DLD1 (cell line): ENCODE results near the gene APIP.

Experiments
- in situ Hi-C: cut with HindIII; loops from 2 replicates; pipeline ENCODE4 v1.10.0; 2017; ENCODE audit warnings: low sequenced_read_pairs

The APIP gene

GRCh38 chr11:34916015-34916842 lies at the start of gene APIP, which contains the start of gene PDHX:
Gene APIP (minus strand): TSS chr11:34916379. CDS start chr11:34916284, 95 bp downstream.
Gene PDHX (plus strand): TSS chr11:34916618. CDS start chr11:34916656, 38 bp downstream.
- in situ Hi-C loops, result no loop called here

- in situ Hi-C loops, result no loop called here
Measured at GRCh38 chr11:34964610-34965331, 48.6 kb upstream of the APIP start.

GRCh38 chr11:34963351-34963750 lies 47.2 kb upstream of the APIP start:
- in situ Hi-C loops, result no loop called here

DNA sequence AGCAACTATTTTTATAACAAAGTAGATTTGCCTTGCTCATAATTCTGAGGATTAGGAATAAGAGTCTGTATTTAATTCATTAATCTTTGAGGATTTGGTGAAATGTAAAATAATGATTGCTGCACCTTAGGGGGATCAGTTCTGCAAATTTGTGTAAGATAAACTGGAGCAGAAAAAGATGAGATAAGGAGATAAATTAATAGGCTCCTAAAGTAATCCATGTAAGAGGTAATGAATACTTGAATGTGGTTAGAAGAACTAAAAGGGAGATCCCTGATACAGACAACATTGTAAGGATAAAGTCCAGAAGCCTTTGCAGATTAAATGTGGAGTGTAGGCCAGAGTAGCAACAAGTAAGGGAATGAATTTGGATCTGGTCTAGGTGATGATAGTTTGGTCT lies 45.9 kb upstream of the APIP start:
- in situ Hi-C loops, result no loop called here

DNA sequence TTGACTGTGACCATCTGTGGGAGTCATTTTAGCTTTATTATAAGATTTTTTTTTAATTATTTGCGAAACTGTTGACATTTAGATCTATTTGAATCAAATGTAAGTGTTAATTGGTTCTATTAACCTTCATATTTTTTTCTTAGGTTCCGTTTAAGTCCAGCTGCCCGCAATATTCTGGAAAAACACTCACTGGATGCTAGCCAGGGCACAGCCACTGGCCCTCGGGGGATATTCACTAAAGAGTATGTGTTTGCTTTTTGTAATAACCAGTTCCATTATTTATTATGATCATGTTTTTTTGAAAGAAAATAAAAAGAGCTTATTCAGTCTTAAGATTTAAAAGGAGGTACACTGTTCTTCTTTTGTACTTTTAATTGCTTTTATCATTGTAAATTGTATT lies 44.1 kb upstream of the APIP start:
- in situ Hi-C loops, result no loop called here

DNA sequence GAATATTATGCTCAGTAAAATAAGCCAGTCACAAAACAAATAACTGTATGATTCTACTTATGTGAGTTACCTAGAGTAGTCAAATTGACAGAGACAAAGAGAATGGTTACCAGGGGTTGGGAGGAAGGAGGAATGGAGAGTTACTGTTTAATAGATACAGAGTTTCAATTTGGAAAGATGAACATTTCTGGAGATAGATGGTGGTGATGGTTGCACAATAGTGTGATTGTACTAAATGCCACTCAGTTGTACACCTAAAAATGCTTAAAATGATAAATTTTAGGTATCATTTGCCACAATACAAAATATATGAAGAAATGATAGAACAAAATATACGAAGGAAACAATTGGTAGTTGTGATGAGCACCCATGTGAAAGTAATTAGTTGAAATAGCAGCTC lies 43.6 kb upstream of the APIP start:
- in situ Hi-C loops, result no loop called here

- in situ Hi-C loops, result no loop called here
Measured at GRCh38 chr11:34957606-34958005, 41.4 kb upstream of the APIP start.

GRCh38 chr11:34957206-34957605 lies 41.0 kb upstream of the APIP start:
- in situ Hi-C loops, result no loop called here

DNA sequence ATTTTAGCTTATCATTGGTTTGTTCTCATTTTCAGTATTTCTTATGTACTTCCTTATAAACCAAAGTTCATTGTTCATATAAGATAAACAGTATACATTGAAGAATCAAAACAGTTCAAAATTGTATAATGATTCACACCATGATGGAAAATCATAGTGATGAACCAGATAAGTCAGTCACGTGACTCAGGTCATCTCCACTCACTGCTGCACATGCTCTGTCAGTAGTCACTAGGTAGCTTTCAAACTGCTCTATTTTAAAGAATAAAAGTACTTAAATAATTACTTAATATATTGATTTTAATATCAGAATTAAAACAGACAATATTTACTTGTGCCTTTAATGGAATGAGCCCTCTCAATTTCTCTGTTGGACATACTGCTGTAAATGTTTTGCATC lies 37.8 kb upstream of the APIP start:
- in situ Hi-C loops, result no loop called here

GRCh38 chr11:34948696-34949095 lies 32.5 kb upstream of the APIP start:
- in situ Hi-C loops, result no loop called here

- in situ Hi-C loops, result no loop called here
Measured at GRCh38 chr11:34944692-34945091, 28.5 kb upstream of the APIP start.

- in situ Hi-C loops, result no loop called here
Measured at GRCh38 chr11:34941688-34942087, 25.5 kb upstream of the APIP start.

DNA sequence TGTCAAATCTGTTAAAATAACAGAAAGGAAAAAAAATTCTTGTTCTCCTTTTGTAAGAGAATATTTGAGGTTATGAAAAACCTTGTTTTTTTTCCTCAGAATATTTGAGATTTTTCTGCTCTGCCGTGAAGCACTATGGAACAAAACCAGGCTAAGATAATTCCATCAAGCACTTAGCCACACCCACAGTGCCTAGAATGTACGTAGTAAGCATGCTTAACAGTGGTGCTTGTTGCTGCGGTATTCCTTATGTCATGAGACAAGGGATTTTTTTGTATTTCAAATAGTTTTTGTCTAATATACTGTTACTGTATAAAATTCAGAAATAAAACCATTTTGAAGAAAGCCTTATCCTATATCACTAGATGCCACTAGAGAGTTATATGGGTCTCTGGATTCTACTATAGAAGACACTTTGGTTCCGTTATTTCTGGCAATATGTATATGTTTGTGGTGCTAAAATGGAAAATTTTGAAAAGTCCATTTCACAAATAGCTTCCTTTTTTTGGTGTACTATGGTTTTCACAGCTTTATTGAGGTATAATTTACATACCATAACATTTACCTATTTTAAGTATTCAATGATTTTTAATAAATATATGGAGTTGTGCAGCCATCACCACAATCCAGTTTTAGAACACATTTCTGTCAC lies 24.0 kb upstream of the APIP start:
- in situ Hi-C loops, result no loop called here

DNA sequence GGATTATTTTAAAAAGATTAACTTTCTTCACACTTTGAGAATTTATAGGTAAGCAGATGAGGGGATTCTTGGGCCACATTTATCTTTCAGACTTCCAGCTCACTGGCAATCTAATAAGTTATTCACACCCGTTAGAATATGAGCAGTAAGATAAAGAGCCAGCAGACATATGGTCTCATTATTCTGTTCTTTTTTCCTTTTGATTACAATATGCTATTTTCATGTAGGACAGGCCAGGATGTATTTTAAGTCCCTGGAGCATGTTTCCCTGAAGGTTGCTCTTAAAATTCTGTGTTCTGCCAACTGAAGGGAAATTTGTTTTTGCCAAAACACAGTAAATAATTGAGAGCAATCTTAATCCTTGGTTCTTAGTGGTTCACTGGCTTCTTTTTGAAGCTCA lies 22.4 kb upstream of the APIP start:
- in situ Hi-C loops, result no loop called here

- in situ Hi-C loops, result no loop called here
Measured at GRCh38 chr11:34936945-34937629, 20.9 kb upstream of the APIP start.

DNA sequence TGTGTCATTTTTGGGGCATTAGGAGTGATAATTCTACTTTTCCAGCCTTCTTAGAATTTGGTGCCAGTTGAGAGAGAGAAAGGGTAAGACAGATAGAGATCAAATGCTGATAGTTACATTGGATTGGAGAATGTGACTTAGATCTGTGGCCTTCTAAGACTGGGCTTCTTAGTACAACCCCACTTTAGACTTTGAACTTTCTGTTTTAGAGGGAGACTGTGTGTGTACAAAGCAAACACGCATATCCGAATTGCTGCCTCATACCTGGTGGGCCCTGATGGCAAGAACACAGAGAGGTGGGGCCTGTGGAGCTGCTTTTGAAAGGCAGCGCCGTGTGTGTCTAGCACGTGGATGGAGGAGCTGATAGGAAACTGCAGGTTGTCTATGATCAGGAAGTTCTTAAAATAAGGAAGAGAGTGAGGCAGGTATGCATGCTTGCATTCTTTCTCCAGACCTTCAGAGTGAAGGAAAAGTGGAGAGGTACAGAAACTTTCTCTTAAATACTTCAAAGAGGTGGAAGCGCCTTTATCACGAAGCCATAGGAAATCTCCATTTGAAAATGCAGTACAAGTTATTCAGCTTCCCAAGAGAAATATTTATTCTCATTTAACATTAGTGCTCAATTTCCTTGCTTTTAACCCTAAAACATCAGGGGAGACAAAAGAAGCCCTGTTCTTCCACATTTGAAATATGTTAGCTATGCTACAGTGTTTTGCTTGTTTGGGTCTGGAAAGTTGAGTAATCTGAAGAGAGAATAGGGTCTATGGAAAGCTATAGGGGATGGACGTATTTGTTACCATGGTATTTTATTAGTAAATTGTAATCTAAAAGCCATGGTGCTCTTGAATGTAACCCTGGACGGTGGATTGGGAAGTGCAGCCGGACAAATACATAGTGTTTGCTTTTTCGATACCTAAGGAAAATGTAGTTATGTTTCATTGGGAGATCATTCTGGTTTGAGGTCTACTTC lies 13.9 kb upstream of the APIP start:
- in situ Hi-C loops, result no loop called here

DNA sequence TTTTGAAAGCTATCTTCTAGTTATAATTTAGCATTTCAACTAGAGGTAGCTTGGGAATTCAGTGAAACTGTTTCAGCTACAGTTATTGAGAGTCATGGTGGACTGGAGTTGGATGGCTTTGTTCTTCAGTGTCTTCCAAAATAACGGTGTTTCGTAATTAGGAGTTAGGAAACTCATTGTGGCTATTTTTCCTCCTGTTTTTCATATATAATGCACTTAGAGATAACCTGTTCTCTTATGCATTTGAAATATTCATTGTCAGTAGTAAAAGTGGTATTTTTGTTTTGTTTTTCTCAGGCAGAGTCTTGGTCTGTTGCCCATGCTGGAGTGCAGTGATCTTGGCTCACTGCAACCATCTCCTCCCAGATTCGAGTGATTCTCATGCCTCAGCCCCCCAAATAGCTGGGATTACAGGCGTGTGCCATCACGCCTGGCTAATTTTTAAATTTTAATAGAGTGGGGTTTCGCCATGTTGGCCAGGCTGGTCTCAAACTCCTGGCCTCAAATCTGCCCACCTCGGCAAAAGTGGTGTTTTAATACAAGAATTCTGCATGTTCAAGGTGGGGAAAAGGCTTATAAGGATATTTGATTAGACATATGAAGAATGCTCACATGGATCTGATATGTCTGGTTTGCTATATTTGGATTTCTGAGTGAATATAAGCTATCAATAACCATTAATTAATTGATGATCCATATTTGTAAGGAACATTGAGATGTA lies 12.9 kb upstream of the APIP start:
- in situ Hi-C loops, result no loop called here

- in situ Hi-C loops, result no loop called here
Measured at GRCh38 chr11:34928268-34928959, 12.2 kb upstream of the APIP start.

DNA sequence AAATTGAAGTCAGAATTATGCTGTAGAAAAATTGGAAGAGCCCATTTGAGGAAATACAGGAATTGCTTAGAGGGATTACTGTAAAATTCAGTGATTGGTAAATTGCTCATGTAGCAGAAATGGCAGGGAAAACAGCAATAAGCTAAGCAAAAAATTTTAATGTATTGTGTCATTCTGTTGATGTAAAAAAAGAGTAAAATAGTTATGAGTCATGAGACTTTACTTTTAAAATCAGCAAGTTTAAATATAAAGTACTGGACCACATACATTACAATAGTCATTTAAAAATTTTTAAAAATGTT lies 10.6 kb upstream of the APIP start:
- in situ Hi-C loops, result no loop called here
